AG10803 (cell line): ENCODE results near the gene EPC2.
A peak's percentile ranks its signal among the peaks of the same experiment; 100 is the strongest.
"Not testable (repeated sequence)": the region's sequence is repeated elsewhere in the genome, so short reads cannot be mapped to it uniquely, and the experiment has no call there.

Experiments
- DNase-seq: peaks from one replicate; pipeline ENCODE4 v3.0.0; 2010; ENCODE audit warnings: low read depth
- H3K4me3 ChIP-seq: 2 replicates; pipeline ENCODE4 v1.5.1; 2011; ENCODE audit warnings: mild to moderate bottlenecking, low read length, control low read depth
- CTCF ChIP-seq: conservative IDR thresholded peaks from 2 replicates; pipeline ENCODE4 v1.5.1; 2011; ENCODE audit warnings: mild to moderate bottlenecking, low read length, control low read depth, inconsistent platforms

The EPC2 gene

DNA sequence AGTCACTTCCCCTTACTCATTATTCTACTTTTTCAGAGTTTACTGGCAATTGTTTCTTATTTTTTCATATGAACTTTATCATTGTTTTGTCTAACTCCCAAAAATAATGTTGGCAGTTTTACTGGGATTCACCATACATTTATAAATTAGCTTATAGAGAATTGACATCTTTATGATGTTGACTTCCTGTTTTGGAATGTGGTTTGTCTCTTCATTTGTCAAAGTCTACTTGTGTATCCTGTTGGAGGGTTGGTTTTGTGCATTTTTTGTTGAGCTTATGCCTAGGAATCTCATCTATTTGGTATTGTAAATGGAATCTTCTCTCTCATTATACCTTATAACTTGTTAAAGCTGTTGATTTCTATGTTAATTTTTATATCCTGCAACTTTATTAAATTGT lies 16.4 kb downstream of the EPC2 start:
- DNase-seq, result peak; percentile 50
- H3K4me3 ChIP-seq, result no peak overlapping the region
- no peak for TF ChIP-seq CTCF

DNA sequence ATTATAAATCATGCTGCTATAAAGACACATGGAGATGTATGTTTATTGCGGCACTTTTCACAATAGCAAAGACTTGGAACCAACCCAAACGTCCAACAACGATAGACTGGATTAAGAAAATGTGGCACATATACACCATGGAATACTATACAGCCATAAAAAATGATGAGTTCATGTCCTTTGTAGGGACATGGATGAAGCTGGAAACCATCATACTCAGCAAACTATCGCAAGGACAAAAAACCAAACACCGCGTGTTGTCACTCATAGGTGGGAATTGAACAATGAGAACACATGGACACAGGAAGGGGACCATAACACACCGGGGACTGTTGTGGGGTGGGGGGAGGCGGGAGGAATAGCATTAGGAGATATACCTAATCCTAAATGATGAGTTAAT lies 17.8 kb downstream of the EPC2 start:
- H3K4me3 ChIP-seq, DNase-seq: not testable (repeated sequence)

DNA sequence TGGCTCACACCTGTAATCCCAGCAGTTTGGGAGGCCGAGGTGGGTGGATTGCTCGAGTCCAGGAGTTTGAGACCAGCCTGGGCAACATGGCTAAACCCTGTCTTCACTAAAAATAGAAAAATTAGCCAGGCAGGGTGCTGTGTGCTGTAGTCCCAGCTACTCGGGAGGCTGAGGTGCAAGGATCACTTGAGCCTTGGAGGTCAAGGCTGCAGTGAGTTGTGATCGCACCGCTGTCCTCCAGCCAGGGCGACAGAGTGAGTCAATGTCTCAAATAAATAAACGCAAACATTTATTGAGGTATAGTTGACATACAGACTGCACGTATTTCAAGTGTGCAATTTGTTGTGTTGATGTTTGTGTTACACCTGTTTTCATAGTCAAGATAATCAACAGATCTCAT lies 19.7 kb downstream of the EPC2 start:
- no peak for TF ChIP-seq CTCF
- no peak overlapping the region for H3K4me3 ChIP-seq
- DNase-seq, result no peak

- DNase-seq, result no peak
- H3K4me3 ChIP-seq, result no peak overlapping the region
- TF ChIP-seq CTCF, result no peak
Observed at GRCh38 chr2:148666555-148666954, 22.0 kb downstream of the EPC2 start.

GRCh38 chr2:148667113-148667836 lies 22.7 kb downstream of the EPC2 start:
- no peak overlapping the region for H3K4me3 ChIP-seq
- no peak for DNase-seq
- TF ChIP-seq CTCF, result no peak

- no peak overlapping the region for H3K4me3 ChIP-seq
- no peak for TF ChIP-seq CTCF
- no peak for DNase-seq
Observed at GRCh38 chr2:148670773-148671172, 26.2 kb downstream of the EPC2 start.

GRCh38 chr2:148674063-148675020 lies 29.8 kb downstream of the EPC2 start:
- DNase-seq, result no peak
- H3K4me3 ChIP-seq, result no peak overlapping the region
- TF ChIP-seq CTCF, result peak; percentile 42
